OCI-LY1 (cell line): Measurements from ENCODE around the gene FBXO9.

ENCODE experiments used
- EZH2 ChIP-seq: fragments of 200-600 bp; sonication (generic), shearing (Covaris generic); IDR thresholded peaks from 2 replicates; pipeline ENCODE4 v1.8.0; 2017; ENCODE audit warnings: borderline replicate concordance, mixed run types, mild to moderate bottlenecking, antibody characterized with exemption, low read length, moderate library complexity, mixed read lengths
- TF ChIP-seq, protein P1 (sequence below): fragments of 200-600 bp; sonication (generic), shearing (Covaris generic); IDR thresholded peaks from 2 replicates; pipeline ENCODE4 v1.5.1; 2017; ENCODE audit warnings: mild to moderate bottlenecking, antibody characterized with exemption, low read length, moderate library complexity, mixed read lengths

DNA sequence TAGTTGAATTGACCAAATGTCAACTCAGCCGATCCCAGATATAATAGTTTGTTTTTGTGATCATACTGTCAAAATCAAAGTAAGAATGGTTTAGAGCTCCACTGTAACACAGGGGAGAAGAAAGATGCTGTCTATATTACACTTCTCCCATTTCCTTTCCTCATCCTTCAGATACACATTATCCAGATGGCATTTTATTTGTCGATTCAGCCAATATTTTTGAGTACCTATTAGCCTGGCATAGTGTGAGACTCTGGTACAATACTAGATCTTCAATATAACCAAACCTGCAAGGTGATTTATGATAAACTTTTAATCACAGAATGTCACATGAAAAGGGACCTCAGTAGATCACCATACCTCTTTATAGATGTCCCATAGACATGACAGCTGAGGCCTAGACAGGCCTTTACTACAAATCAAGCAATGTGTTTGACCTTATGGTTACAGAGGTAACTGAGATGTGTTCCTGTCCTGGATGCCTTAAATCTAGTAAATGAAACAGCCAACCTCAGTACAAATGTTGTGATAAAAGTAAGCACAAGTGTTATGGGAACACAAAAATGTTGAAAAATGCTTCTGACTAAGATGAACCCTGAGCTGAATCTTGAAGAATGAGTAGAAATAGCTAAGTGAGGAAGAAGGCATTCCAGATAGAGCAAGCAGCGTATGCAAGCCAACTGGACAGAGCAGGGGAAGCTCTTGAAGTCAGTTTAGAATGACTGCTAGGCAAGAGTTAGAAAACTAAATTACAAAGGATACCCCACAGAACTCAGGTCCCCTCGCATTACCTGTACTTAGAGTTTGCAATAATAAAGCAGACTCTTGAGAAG, 1.9 kb downstream of the FBXO9 start:
- TF ChIP-seq, protein P1, sequence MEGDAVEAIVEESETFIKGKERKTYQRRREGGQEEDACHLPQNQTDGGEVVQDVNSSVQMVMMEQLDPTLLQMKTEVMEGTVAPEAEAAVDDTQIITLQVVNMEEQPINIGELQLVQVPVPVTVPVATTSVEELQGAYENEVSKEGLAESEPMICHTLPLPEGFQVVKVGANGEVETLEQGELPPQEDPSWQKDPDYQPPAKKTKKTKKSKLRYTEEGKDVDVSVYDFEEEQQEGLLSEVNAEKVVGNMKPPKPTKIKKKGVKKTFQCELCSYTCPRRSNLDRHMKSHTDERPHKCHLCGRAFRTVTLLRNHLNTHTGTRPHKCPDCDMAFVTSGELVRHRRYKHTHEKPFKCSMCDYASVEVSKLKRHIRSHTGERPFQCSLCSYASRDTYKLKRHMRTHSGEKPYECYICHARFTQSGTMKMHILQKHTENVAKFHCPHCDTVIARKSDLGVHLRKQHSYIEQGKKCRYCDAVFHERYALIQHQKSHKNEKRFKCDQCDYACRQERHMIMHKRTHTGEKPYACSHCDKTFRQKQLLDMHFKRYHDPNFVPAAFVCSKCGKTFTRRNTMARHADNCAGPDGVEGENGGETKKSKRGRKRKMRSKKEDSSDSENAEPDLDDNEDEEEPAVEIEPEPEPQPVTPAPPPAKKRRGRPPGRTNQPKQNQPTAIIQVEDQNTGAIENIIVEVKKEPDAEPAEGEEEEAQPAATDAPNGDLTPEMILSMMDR: no peak
- no peak for TF ChIP-seq EZH2
